Left ventricle myocardium inferior (tissue), 1 donor: ENCODE data around the gene PPP1CA. TPM values are rescaled to one million over a fixed set of nuclear protein-coding genes. Genes with fewer than 3 reads are reported as not detected.

Experiments used
- DNase-seq: peaks from one replicate; pipeline ENCODE4 v3.0.0-alpha.2; 2020
- H3K27ac ChIP-seq: fragments of 200-600 bp; replicated peaks from 2 replicates; pipeline ENCODE4 v1.8.0; 2021
- H3K27me3 ChIP-seq: fragments of 200-600 bp; 2 replicates; pipeline ENCODE4 v1.8.0; 2021; ENCODE audit warnings: low read depth
- H3K36me3 ChIP-seq: fragments of 200-600 bp; 2 replicates; pipeline ENCODE4 v1.8.0; 2021
- H3K4me1 ChIP-seq: fragments of 200-600 bp; 2 replicates; pipeline ENCODE4 v1.8.0; 2021
- H3K4me3 ChIP-seq: fragments of 200-600 bp; 2 replicates; pipeline ENCODE4 v1.8.0; 2021; ENCODE audit warnings: mild to moderate bottlenecking, moderate library complexity
- H3K9me3 ChIP-seq: fragments of 200-600 bp; replicated peaks from 2 replicates; pipeline ENCODE4 v1.8.0; 2021
- intact Hi-C: fragments of 100-400 bp; cut with micrococcal nuclease; formaldehyde crosslinking; loops from one replicate; pipeline ENCODE4 v1.11.0; 2022
- total RNA-seq: library from RNA; stranded (reverse); fragmentation: NEBNext Ultra II Directional; extraction: Animal tissue kit (Norgen Biotek cat#: 25700); gene quantifications from one replicate; pipeline ENCODE4 v1.2.1, GENCODE V29; 2021
- TF ChIP-seq, protein P1 (sequence below): fragments of 200-600 bp; IDR thresholded peaks from 2 replicates; pipeline ENCODE4 v1.8.0; 2021; ENCODE audit warnings: antibody characterized with exemption, mild to moderate bottlenecking, borderline replicate concordance
- donor health status: DM: no; HTN: yes; CAD: no; lungs with severe emphysema.

Gene PPP1CA
- total RNA-seq, 1 donor from 2014 or later: 86.0 TPM

DNA sequence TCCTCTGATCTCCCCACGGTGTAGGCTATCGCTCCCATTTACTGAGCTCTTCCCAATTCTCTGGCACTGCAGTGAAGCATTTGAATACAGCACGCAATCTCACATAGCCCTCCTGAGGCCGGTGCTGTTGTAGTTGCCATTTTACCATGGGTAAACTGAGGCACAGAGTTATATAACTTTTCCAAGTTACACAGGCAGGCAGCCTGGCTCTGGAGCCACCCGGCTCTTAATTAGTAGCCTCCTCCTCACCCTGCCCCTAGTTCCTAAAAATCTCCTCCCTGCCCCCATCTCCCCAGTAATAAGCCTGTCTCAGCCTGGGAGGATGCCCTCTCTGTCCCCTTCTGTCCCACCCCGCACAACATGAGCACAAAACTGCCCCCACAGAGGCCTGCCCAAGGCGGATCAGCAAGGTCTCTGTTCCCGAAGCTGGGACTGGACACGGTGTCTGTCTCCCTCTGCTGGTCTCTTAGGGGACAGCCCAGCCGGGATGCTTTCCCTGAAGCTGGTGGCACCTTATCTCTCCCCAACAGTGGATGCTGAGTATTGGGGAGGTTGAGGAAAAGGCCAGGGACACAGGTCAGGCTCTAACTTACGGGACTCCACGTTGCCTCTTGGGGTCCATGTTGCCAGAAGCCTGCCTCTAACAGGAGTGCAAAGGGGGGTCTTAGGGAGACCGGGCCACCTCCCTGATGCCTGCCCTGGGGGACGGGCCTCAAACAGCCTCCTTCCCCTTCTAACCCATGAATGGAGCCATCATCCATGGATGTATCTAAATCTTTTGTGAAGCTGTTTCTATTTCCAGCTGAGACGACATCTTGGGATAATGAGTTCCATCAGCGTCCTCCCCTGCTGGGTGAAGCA, 19.2 kb downstream of the PPP1CA start:
- H3K27ac ChIP-seq: no peak overlapping the region
- H3K27me3 ChIP-seq: peaks cover 19% of the 10 kb centered on the region
- H3K4me1 ChIP-seq: peaks cover 6% of the 10 kb centered on the region
- TF ChIP-seq, protein P1, sequence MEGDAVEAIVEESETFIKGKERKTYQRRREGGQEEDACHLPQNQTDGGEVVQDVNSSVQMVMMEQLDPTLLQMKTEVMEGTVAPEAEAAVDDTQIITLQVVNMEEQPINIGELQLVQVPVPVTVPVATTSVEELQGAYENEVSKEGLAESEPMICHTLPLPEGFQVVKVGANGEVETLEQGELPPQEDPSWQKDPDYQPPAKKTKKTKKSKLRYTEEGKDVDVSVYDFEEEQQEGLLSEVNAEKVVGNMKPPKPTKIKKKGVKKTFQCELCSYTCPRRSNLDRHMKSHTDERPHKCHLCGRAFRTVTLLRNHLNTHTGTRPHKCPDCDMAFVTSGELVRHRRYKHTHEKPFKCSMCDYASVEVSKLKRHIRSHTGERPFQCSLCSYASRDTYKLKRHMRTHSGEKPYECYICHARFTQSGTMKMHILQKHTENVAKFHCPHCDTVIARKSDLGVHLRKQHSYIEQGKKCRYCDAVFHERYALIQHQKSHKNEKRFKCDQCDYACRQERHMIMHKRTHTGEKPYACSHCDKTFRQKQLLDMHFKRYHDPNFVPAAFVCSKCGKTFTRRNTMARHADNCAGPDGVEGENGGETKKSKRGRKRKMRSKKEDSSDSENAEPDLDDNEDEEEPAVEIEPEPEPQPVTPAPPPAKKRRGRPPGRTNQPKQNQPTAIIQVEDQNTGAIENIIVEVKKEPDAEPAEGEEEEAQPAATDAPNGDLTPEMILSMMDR: peak; percentile 98
- peak; percentile 78 for DNase-seq
- intact Hi-C loops: no loop called here
- H3K9me3 ChIP-seq: no peaks in the 10 kb centered on the region
- H3K36me3 ChIP-seq: no peaks in the 10 kb centered on the region
- H3K4me3 ChIP-seq: no peak overlapping the region

DNA sequence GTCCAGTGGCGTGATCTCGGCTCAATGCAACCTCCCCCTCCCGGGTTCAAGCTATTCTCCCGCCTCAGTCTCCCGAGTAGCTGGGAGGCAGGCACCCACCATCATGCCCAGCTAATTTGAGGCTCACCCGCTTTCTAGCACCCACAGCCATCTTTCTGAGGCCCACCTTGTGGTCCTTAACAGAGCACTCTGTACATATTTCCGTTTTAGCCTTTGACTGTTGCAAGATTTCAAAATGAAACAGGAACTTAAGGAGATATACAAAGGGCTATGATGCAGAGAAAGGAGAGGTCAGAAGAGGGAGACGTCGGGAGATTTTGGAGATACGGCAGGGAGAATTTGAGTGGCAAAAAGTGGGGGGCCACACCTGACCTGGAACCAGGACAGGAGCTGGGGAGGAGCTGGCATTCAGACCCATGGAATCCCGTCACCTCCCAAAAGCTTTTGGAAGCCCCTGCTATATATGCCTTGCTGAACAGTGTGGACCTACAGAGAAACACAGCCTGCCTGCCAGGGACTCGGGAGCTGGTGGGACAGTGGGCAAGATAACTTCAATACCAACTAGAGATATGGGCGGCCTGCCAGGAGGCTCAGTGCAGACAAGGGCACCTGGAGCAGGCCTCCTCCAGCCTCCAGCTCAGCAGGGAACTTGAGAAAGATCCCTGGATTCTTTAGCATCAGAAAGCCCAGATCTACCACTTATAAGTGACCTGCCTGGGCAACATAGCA, 20.2 kb downstream of the PPP1CA start:
- no peaks in the 10 kb centered on the region for H3K36me3 ChIP-seq
- H3K4me1 ChIP-seq: peaks cover 6% of the 10 kb centered on the region
- intact Hi-C loops: no loop called here
- H3K4me3 ChIP-seq: no peak overlapping the region
- no peak for DNase-seq
- H3K27ac ChIP-seq: no peak overlapping the region
- TF ChIP-seq, protein P1: no peak
- peaks cover 30% of the 10 kb centered on the region for H3K27me3 ChIP-seq
- no peaks in the 10 kb centered on the region for H3K9me3 ChIP-seq

DNA sequence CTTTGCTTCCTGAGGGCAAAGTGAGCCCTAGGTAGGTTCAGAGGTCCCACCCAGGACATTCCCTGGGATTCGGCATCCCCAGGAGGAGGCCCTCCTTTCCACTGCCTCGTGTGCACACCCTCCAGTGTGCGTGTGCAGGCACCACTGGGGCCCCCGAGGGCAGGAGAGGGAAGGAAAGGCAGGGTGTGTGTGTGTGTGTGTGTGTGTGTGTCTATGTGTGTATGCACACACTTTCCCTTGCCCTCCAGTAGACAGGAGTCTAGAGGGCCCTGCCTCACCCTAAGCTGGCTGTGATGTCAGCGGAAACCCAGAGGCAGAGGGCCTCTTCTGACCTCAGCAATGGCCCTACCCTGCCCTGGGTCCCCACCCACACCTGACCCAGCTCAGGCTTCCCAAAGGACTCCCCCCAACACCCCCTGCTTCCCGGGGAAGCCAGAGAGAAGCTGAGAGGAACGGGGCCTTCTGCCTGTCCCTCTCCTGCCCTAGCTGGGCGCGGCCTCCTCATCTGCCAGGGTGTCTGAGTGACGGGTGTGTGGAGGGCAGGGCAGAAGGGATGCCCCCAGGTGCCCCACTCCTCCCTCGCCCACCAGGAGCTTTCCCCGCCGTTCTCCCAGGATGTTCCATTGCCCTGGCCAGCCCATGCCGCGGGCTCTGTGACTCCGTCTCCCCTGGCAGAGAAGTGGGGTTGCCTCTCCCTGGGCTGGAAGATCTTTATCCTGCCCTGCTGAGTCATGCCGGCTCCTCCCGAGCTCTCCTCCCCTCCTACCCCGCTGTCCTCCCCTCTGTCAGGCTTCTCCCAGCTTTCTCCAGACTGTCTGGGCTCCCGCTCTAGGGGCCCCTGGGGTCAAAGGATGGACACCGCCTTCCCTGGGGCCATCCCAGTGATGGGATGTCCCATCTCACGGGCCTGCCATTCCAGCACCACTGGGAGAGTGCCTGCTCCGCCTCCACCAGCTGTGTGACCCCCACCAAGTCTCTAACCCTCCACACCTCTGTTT, 22.3 kb downstream of the PPP1CA start:
- H3K27me3 ChIP-seq: peaks cover 49% of the 10 kb centered on the region
- no peak for DNase-seq

DNA sequence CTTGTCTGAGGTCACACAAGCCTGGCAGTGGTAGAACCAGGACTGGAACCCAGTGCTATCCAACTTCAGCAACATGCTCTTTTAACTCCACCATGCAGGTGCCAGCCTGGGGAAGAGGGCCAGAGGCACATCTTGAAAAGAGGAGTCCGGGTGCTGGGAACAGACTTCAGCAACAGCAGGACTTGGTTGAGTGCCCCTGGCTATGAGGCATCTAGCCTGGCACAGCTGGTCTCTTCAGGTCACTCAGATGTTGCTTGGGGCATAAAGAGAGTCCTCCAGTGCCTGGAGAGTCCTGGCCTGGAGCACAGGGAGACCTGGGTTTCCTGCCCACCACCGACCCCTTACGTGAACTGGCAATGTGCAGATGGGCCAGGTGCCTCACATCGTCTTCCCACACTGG, 23.1 kb downstream of the PPP1CA start:
- H3K4me1 ChIP-seq: peaks cover 14% of the 10 kb centered on the region
- peaks cover 51% of the 10 kb centered on the region for H3K27me3 ChIP-seq
- no peaks in the 10 kb centered on the region for H3K36me3 ChIP-seq
- intact Hi-C loops: no loop called here
- no peak overlapping the region for H3K4me3 ChIP-seq
- no peak overlapping the region for H3K27ac ChIP-seq
- H3K9me3 ChIP-seq: no peaks in the 10 kb centered on the region
- TF ChIP-seq, protein P1: no peak
- no peak for DNase-seq

More for the DNA sequence above, 22.3 kb downstream of the PPP1CA start:
- no peak overlapping the region for H3K27ac ChIP-seq
- H3K4me3 ChIP-seq: no peak overlapping the region
- no peaks in the 10 kb centered on the region for H3K9me3 ChIP-seq
- H3K4me1 ChIP-seq: peaks cover 6% of the 10 kb centered on the region
- TF ChIP-seq, protein P1: no peak
- intact Hi-C loops: no loop called here
- no peaks in the 10 kb centered on the region for H3K36me3 ChIP-seq
